Activated CD4-positive, alpha-beta T cell treated with anti-CD3 and anti-CD28 coated beads, Interleukin-2, amount 10 ng/mL, durations not matched to agents 7 days and 5 days (primary cell): ENCODE results near the gene KANK4. TPM values are rescaled to one million over a fixed set of nuclear protein-coding genes. Genes with fewer than 3 reads are reported as not detected.

Experiments
- total RNA-seq, 2 experiments: library from RNA; stranded (reverse); gene quantifications; one replicate each; pipeline ENCODE4 v1.2.3, GENCODE V29; 2021

The KANK4 gene
- total RNA-seq, 2 experiments from 2014 or later = not detected

Other genes starting within 250 kb of the KANK4 start
- not detected for gene L1TD1, start 124.6 kb downstream of the KANK4 start, total RNA-seq
- 10 to 100 TPM; 85.0 to 89.3 TPM for gene USP1, start 117.6 kb upstream of the KANK4 start, total RNA-seq